Caco-2 (cell line): Measurements from ENCODE around the gene PTPRN. TPM values are rescaled to one million over a fixed set of nuclear protein-coding genes. Genes with fewer than 3 reads are reported as not detected.
A peak's percentile ranks its signal among the peaks of the same experiment; 100 is the strongest.

Source experiments
- BruUV-seq: library from RNA; stranded (reverse); fragments of 400-500 nt; replicated peaks from 2 replicates; lab custom pipeline; 2021; lab: Mats Ljungman, UMichigan
- CTCF ChIA-PET: fragments of 300-600 bp; sonication (Branson Sonifier 250); formaldehyde crosslinking; loops from one replicate; lab custom pipeline; 2022; ENCODE audit warnings: antibody characterized with exemption; lab: Charles Lee
- POLR2A ChIA-PET: fragments of 300-600 bp; sonication (Branson Sonifier 250); formaldehyde crosslinking; loops from one replicate; lab custom pipeline; 2022; ENCODE audit warnings: antibody characterized with exemption; lab: Charles Lee
- DNase-seq, 2 experiments: peaks; one replicate each; pipeline versions ENCODE4 v3.0.0 to v3.0.0-alpha.2; 2020 to 2022
- H3K27me3 ChIP-seq: replicated peaks from 2 replicates; pipeline ENCODE4 v1.6.0; 2011; ENCODE audit warnings: low read length; ENCODE audit not compliant: control insufficient read depth, insufficient read depth
- H3K36me3 ChIP-seq: 2 replicates; pipeline ENCODE4 v1.5.1; 2011; ENCODE audit warnings: low read length; ENCODE audit not compliant: control insufficient read depth, insufficient read depth
- H3K4me1 ChIP-seq: fragments of 250-450 bp; sonication (Bioruptor Pico); 2 replicates; pipeline ENCODE4 v1.5.1; 2020; ENCODE audit warnings: mild to moderate bottlenecking
- H3K4me3 ChIP-seq: 2 replicates; pipeline ENCODE4 v1.5.1; 2011; ENCODE audit warnings: low read depth, mild to moderate bottlenecking, control low read depth, low read length
- H3K9me3 ChIP-seq: fragments of 250-450 bp; sonication (Bioruptor Pico); 2 replicates; pipeline ENCODE4 v1.5.1; 2020; ENCODE audit warnings: mild to moderate bottlenecking, moderate library complexity
- H3K27ac Mint-ChIP-seq: one replicate; pipeline ENCODE4 v1.8.0; 2022; ENCODE audit warnings: mixed read lengths; ENCODE audit not compliant: unreplicated experiment
- H3K27me3 Mint-ChIP-seq: one replicate; pipeline ENCODE4 v1.8.0; 2022; ENCODE audit warnings: mixed read lengths; ENCODE audit not compliant: insufficient read depth, unreplicated experiment
- H3K36me3 Mint-ChIP-seq: one replicate; pipeline ENCODE4 v1.8.0; 2022; ENCODE audit warnings: mild to moderate bottlenecking, mixed read lengths; ENCODE audit not compliant: insufficient read depth, unreplicated experiment
- H3K4me1 Mint-ChIP-seq: one replicate; pipeline ENCODE4 v1.8.0; 2022; ENCODE audit warnings: low read depth, mixed read lengths; ENCODE audit not compliant: unreplicated experiment
- H3K4me3 Mint-ChIP-seq: one replicate; pipeline ENCODE4 v1.8.0; 2022; ENCODE audit warnings: mild to moderate bottlenecking, moderate library complexity, mixed read lengths; ENCODE audit not compliant: unreplicated experiment
- H3K9me3 Mint-ChIP-seq: one replicate; pipeline ENCODE4 v1.8.0; 2022; ENCODE audit warnings: mixed read lengths; ENCODE audit not compliant: unreplicated experiment
- CTCF ChIP-seq, 2 experiments: fragments of 200-600 bp in 1 of 2; IDR thresholded peaks; 1 replicate in 1 of 2; 2 replicates in 1 of 2; pipeline versions ENCODE4 v1.5.1 to v1.8.0; 2011 to 2022; ENCODE audit warnings: antibody characterized with exemption in 1 of 2, control low read depth in 1 of 2, inconsistent platforms in 1 of 2, low read depth in 1 of 2, low read length in 1 of 2, mild to moderate bottlenecking in 1 of 2, moderate library complexity in 1 of 2; ENCODE audit not compliant: insufficient read depth in 1 of 2, severe bottlenecking in 1 of 2, unreplicated experiment in 1 of 2
- intact Hi-C: fragments of 100-400 bp; cut with micrococcal nuclease; formaldehyde crosslinking; loops from one replicate; pipeline ENCODE4 v1.10.0; 2022; ENCODE audit not compliant: unreplicated experiment
- total RNA-seq: library from RNA; stranded (reverse); gene quantifications from 2 replicates; pipeline ENCODE4 v1.2.3, GENCODE V29; 2022

Gene PTPRN
- total RNA-seq, 1 experiment from 2014 or later = not detected

DNA sequence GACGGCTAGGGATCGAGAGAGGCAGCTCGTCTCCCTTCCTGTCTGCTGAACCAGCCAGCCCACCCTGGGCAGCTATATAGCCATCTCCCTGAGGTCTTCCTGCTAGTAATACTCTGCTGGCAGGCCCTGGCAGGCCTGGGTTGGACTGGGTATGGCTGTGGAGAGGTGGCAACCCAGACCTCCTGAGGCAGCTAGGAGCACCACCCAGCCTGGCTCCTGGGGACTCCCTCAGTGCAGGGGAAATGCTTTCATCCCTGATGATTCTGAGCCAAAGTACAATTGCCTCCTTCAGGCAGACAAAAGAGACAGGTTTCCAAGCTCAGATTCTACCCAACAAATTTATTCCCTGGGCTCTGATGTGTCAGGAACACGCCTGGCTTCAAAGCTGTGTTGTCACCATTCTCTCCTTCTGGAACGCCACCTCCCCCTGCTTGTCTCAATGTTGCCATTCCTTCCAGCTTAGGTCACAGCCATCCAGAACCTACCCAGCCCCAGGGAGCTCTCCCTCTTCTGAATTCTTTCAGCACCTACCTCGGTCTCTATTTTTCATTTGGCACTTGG, 34.8 kb downstream of the PTPRN start:
- Mint-ChIP-seq H3K36me3 (peaks cover 7% of the 10 kb centered on the region), H3K9me3 (no peaks in the 10 kb centered on the region), H3K4me1 (peaks cover 11% of the 10 kb centered on the region), H3K27ac (peak overlapping the region; percentile 82), H3K27me3 (no peaks in the 10 kb centered on the region), H3K4me3 (peak overlapping the region; percentile 23)
- H3K9me3 ChIP-seq = no peaks in the 10 kb centered on the region
- DNase-seq = peak; percentile 72
- CTCF ChIA-PET = interaction anchor here (0.6 to 1.6 kb wide), 9 partner anchors 14 to 200 kb away, joined by 3 to 29 read pairs (median 3); partner anchors contain the start of gene TUBA4A
- no TSS peak for BruUV-seq
- H3K27me3 ChIP-seq = no peaks in the 10 kb centered on the region
- POLR2A ChIA-PET = interaction anchor here (0.6 to 1.7 kb wide), 5 partner anchors 13 to 57 kb away, joined by 3 to 7 read pairs (median 4); partner anchors contain the start of gene TUBA4A
- intact Hi-C loops = no loop called here
- TF ChIP-seq CTCF (IDR thresholded peaks at IDR 0.05; ENCODE audit: insufficient read depth in 1 of 2, low read depth in 1 of 2, low read length in 1 of 2, severe bottlenecking in 1 of 2, unreplicated experiment in 1 of 2) = no peak
- no peak overlapping the region for H3K4me3 ChIP-seq
- no peaks in the 10 kb centered on the region for H3K36me3 ChIP-seq
- peaks cover 37% of the 10 kb centered on the region for H3K4me1 ChIP-seq

DNA sequence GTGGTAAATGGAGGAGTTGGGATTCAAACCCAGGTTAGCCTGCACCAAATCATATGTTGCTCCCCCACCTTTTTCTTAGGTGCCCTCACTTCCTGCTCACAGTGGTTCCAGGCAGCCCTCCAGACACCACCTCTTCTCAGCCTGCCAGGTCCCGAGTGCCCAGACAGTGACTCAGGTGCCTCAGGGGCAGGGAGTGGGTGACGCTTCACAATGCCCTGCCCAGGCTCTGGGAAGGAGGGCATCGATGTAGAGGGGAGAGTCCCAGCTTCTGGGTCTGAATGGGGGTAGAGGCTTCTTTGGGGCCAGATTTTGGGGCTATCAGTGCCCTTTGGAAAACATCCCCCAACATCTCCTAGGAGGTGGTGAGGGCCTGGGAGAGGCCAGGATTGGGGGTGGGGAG, 35.3 kb downstream of the PTPRN start:
- H3K4me1 Mint-ChIP-seq = peaks cover 11% of the 10 kb centered on the region
- Histone ChIP-seq H3K27me3 (no peaks in the 10 kb centered on the region), H3K4me1 (peaks cover 37% of the 10 kb centered on the region), H3K9me3 (no peaks in the 10 kb centered on the region), H3K4me3 (no peak overlapping the region), H3K36me3 (no peaks in the 10 kb centered on the region)
- ChIA-PET CTCF (interaction anchor here (0.6 to 1.6 kb wide), 8 partner anchors 20 to 200 kb away, joined by 3 to 29 read pairs (median 4); partner anchors contain the start of gene TUBA4A), POLR2A (interaction anchor here (0.6 to 1.7 kb wide), 4 partner anchors 13 to 56 kb away, joined by 3 to 7 read pairs (median 4); no protein-coding TSS in a partner anchor)
- H3K4me3 Mint-ChIP-seq = no peak overlapping the region
- no peak for TF ChIP-seq CTCF (IDR thresholded peaks at IDR 0.05; ENCODE audit: insufficient read depth in 1 of 2, low read depth in 1 of 2, low read length in 1 of 2, severe bottlenecking in 1 of 2, unreplicated experiment in 1 of 2)
- no peaks in the 10 kb centered on the region for H3K9me3 Mint-ChIP-seq
- H3K27me3 Mint-ChIP-seq = no peaks in the 10 kb centered on the region
- peaks cover 4% of the 10 kb centered on the region for H3K36me3 Mint-ChIP-seq
- no peak for DNase-seq
- no TSS peak for BruUV-seq
- peak overlapping the region; percentile 82 for H3K27ac Mint-ChIP-seq
- intact Hi-C loops = no loop called here

DNA sequence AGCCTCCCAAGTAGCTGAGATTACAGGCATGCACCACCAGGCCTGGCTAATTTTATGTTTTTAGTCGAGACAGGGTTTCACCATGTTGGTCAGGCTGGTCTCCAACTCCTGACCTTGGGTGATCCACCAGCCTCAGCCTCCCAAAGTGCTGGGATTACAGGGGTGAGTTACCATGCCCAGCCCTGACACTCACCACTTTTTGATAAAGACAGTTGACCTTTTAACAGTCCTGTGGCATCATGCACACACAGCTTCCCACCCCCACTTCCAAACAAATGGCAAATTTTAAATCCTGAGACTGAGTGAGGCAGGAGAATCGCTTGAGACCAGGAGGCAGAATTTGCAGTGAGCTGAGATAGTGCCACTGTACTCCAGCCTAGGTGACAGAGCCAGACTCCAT, 36.2 kb downstream of the PTPRN start:
- peaks cover 8% of the 10 kb centered on the region for H3K4me1 Mint-ChIP-seq
- POLR2A ChIA-PET = no interaction called here
- Histone ChIP-seq H3K4me1 (peaks cover 28% of the 10 kb centered on the region), H3K4me3 (no peak overlapping the region), H3K36me3 (no peaks in the 10 kb centered on the region), H3K27me3 (no peaks in the 10 kb centered on the region), H3K9me3 (no peaks in the 10 kb centered on the region)
- DNase-seq = no peak
- no TSS peak for BruUV-seq
- peaks cover 4% of the 10 kb centered on the region for H3K36me3 Mint-ChIP-seq
- no peak for TF ChIP-seq CTCF (IDR thresholded peaks at IDR 0.05; ENCODE audit: insufficient read depth in 1 of 2, low read depth in 1 of 2, low read length in 1 of 2, severe bottlenecking in 1 of 2, unreplicated experiment in 1 of 2)
- intact Hi-C loops = no loop called here
- no peaks in the 10 kb centered on the region for H3K9me3 Mint-ChIP-seq
- no peak overlapping the region for H3K27ac Mint-ChIP-seq
- no peak overlapping the region for H3K4me3 Mint-ChIP-seq
- no peaks in the 10 kb centered on the region for H3K27me3 Mint-ChIP-seq
- CTCF ChIA-PET = interaction anchor here (1.1 kb wide), 1 partner anchor 293 kb away, joined by 3 read pairs; no protein-coding TSS in a partner anchor
